ENCODE data around the gene ZNF140. TPM values are rescaled to one million over a fixed set of nuclear protein-coding genes. Genes with fewer than 3 reads are reported as not detected.

Gene ZNF140
- total RNA-seq, 1 experiment from 2014 or later: 14.9 TPM

GRCh38 chr12:133107121-133107520, 26.4 kb downstream of the ZNF140 start:
- H3K27me3 ChIP-seq (replicated peaks; ENCODE audit: insufficient read depth, low read depth, low read length, poor library complexity): no peaks in the 10 kb centered on the region
- intact Hi-C loops (cut with micrococcal nuclease; ENCODE audit: unreplicated experiment): no loop called here
- no peak overlapping the region for H3K27ac ChIP-seq (ENCODE audit: low read depth, low read length, poor library complexity, severe bottlenecking)
- no peak for DNase-seq (ENCODE audit: low spot score)
- H3K4me1 ChIP-seq (ENCODE audit: insufficient read depth, low read length, poor library complexity, severe bottlenecking): no peaks in the 10 kb centered on the region
- CTCF ChIA-PET: no interaction called here
- no peak overlapping the region for H3K4me3 ChIP-seq (ENCODE audit: low read depth, low read length, poor library complexity, severe bottlenecking)
- H3K9me3 ChIP-seq (ENCODE audit: low read depth, low read length, poor library complexity, severe bottlenecking): peaks cover 92% of the 10 kb centered on the region
- peaks cover 45% of the 10 kb centered on the region for H3K36me3 ChIP-seq (ENCODE audit: insufficient read depth, low read length, poor library complexity, severe bottlenecking)
- POLR2A ChIA-PET (ENCODE audit: low non-redundant PET): no interaction called here
- no TSS peak for BruUV-seq (replicated peaks)
- TF ChIP-seq EZH2 (IDR thresholded peaks at IDR 0.05; ENCODE audit: borderline replicate concordance, low read depth, low read length, poor library complexity, severe bottlenecking): no peak
- no peak for TF ChIP-seq CTCF (conservative IDR thresholded peaks at IDR 0.05; ENCODE audit: low read depth, low read length)

DNA sequence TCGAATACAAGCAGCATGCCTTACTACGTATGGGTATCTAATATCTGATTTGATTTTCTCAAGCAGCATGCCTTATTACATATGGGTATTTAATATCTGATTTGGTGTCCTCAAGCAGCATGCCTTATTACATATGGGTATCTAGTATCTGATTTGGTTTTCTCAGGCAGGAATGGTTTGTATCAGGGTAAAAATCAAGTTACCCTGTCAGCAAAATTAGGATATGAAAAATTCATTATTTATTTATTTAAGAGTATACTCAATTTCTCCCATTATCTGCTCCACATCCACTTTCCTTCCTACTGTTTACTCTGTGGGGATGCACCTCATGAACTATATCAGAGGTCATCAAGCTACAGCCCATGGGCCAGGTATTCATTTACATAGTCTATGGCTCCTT, 27.4 kb downstream of the ZNF140 start:
- no peak for DNase-seq (ENCODE audit: low spot score)
- intact Hi-C loops (cut with micrococcal nuclease; ENCODE audit: unreplicated experiment): no loop called here
- H3K27me3 ChIP-seq (replicated peaks; ENCODE audit: insufficient read depth, low read depth, low read length, poor library complexity): no peaks in the 10 kb centered on the region
- POLR2A ChIA-PET (ENCODE audit: low non-redundant PET): no interaction called here
- H3K36me3 ChIP-seq (ENCODE audit: insufficient read depth, low read length, poor library complexity, severe bottlenecking): peaks cover 36% of the 10 kb centered on the region
- H3K4me1 ChIP-seq (ENCODE audit: insufficient read depth, low read length, poor library complexity, severe bottlenecking): no peaks in the 10 kb centered on the region
- CTCF ChIA-PET: no interaction called here
- H3K9me3 ChIP-seq (ENCODE audit: low read depth, low read length, poor library complexity, severe bottlenecking): peaks cover 90% of the 10 kb centered on the region
- BruUV-seq (replicated peaks): no TSS peak
- TF ChIP-seq EZH2 (IDR thresholded peaks at IDR 0.05; ENCODE audit: borderline replicate concordance, low read depth, low read length, poor library complexity, severe bottlenecking) (no peak), CTCF (conservative IDR thresholded peaks at IDR 0.05; ENCODE audit: low read depth, low read length) (no peak)
- H3K4me3 ChIP-seq (ENCODE audit: low read depth, low read length, poor library complexity, severe bottlenecking): no peak overlapping the region
- no peak overlapping the region for H3K27ac ChIP-seq (ENCODE audit: low read depth, low read length, poor library complexity, severe bottlenecking)

DNA sequence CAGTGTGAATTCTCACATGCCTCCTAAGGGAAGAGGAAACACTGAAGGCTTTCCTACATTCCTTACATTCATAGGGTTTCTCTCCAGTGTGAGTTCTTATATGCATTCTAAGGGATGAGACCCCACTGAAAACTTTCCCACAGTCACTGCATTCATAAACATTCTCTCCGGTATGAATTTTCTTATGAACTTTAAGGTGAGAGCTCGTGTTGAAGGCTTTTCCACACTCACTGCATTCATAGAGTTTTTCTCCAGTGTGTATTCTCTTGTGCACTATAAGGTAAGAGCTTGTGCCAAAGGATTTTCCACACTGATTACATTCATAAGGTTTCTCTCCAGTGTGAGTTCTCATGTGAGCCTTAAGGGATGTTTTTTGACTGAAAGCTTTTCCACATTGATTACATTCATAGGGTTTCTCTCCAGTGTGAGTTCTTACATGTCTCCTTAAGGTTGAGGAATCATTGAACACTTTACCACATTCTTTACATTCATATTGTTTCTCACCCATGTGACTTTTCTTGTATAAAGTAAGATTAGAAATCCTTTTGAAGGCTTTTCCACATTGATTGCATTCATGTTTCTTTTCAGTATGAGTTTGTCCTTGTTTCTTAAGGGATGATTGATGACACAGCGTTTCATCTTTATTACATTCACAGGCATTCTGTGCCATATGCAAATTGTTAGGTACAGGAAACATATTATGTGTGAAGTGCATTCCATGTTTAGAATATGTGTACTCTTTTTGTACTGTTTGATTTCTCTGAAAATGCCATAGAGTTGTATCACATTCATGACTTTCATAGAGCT, 39.9 kb downstream of the ZNF140 start:
- no TSS peak for BruUV-seq (replicated peaks)
- intact Hi-C loops (cut with micrococcal nuclease; ENCODE audit: unreplicated experiment): no loop called here

More for the DNA sequence above, 39.9 kb downstream of the ZNF140 start:
- Histone ChIP-seq H3K27me3 (replicated peaks; ENCODE audit: insufficient read depth, low read depth, low read length, poor library complexity) (no peaks in the 10 kb centered on the region), H3K9me3 (ENCODE audit: low read depth, low read length, poor library complexity, severe bottlenecking) (peaks cover 94% of the 10 kb centered on the region), H3K4me1 (ENCODE audit: insufficient read depth, low read length, poor library complexity, severe bottlenecking) (no peaks in the 10 kb centered on the region), H3K27ac (ENCODE audit: low read depth, low read length, poor library complexity, severe bottlenecking) (no peak overlapping the region), H3K36me3 (ENCODE audit: insufficient read depth, low read length, poor library complexity, severe bottlenecking) (peaks cover 29% of the 10 kb centered on the region), H3K4me3 (ENCODE audit: low read depth, low read length, poor library complexity, severe bottlenecking) (no peak overlapping the region)
- ChIA-PET CTCF (no interaction called here), POLR2A (ENCODE audit: low non-redundant PET) (no interaction called here)
- DNase-seq (ENCODE audit: low spot score): no peak
- TF ChIP-seq EZH2 (IDR thresholded peaks at IDR 0.05; ENCODE audit: borderline replicate concordance, low read depth, low read length, poor library complexity, severe bottlenecking): no peak
- no peak for TF ChIP-seq CTCF (conservative IDR thresholded peaks at IDR 0.05; ENCODE audit: low read depth, low read length)
